KOPT-K1 (cell line): Measurements from ENCODE around the gene PIF1.

Experiments
- H3K27ac ChIP-seq: fragments of 200-600 bp; sonication (generic); 2 replicates; pipeline ENCODE4 v1.5.1; 2016; ENCODE audit warnings: antibody characterized with exemption, mild to moderate bottlenecking, low read depth, low read length; ENCODE audit not compliant: poor library complexity, severe bottlenecking
- H3K36me3 ChIP-seq: fragments of 200-600 bp; sonication (generic); 2 replicates; pipeline ENCODE4 v1.5.1; 2017; ENCODE audit warnings: antibody characterized with exemption, mild to moderate bottlenecking, low read length, moderate library complexity; ENCODE audit not compliant: insufficient read depth
- H3K9me3 ChIP-seq: fragments of 200-600 bp; sonication (generic); 2 replicates; pipeline ENCODE4 v1.5.1; 2017; ENCODE audit warnings: antibody characterized with exemption, low read length, mild to moderate bottlenecking; ENCODE audit not compliant: insufficient read depth, poor library complexity, severe bottlenecking

PIF1 gene

GRCh38 chr15:64779630-64780029, 45.8 kb downstream of the PIF1 start:
- H3K27ac ChIP-seq, result no peak overlapping the region
- H3K9me3 ChIP-seq, result no peaks in the 10 kb centered on the region
- no peaks in the 10 kb centered on the region for H3K36me3 ChIP-seq

GRCh38 chr15:64779024-64779423, 46.4 kb downstream of the PIF1 start:
- no peaks in the 10 kb centered on the region for H3K9me3 ChIP-seq
- no peak overlapping the region for H3K27ac ChIP-seq
- H3K36me3 ChIP-seq, result no peaks in the 10 kb centered on the region

GRCh38 chr15:64776402-64776786, 49.1 kb downstream of the PIF1 start:
- H3K27ac ChIP-seq, result no peak overlapping the region
- no peaks in the 10 kb centered on the region for H3K36me3 ChIP-seq
- no peaks in the 10 kb centered on the region for H3K9me3 ChIP-seq

DNA sequence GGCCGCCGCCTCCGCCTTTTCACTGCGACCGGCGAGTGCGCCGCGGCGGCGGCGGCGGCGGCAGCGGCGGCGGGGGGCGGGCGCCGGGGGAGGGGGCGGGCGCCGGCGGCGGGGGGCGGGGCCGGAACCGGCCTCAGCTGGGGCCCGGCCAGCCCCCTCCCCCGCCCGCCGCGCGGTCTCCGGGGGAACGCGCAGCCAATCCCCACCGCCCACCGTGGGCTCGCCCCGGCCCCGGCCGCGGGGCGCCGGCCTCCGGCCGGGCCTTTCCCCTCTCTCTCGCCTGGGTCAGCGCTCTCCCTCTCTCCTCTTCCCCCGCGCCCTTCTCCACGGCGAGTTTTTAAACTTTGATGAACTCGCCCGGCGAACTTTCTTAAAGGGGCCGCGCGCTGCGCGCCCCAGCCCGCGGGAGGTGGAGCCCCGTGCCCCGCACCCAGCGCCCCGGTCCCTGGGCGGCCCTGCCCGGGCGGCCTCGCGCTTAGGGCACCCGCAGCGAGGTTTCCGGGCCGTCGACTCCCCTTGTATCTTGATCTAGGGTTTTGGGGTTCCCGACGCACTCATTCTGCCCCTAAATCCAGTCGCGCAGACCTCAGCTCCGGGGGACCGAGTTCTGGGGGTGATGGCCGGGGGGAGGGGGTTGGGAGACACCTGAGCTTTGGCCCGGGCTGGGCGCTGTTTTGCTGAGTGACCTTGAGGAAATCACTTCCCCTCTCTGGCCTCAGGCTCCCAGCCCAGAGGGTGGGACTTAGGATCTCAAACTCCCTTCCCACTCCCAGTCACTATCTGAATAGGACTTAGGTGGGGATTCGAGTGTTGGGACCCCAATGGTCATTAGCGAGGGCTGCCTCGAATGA, 49.7 kb downstream of the PIF1 start, which contains the start of gene RBPMS2:
Gene RBPMS2 (minus strand): TSS at position 39 of the 851 bp plus-strand sequence. CDS start 270 bp downstream, outside the sequence.
- Histone ChIP-seq H3K9me3 (no peaks in the 10 kb centered on the region), H3K27ac (no peak within 1 kb of the TSS), H3K36me3 (no peaks in the 10 kb centered on the region)

GRCh38 chr15:64774629-64775493, 50.6 kb downstream of the PIF1 start:
- no peak overlapping the region for H3K27ac ChIP-seq
- no peaks in the 10 kb centered on the region for H3K36me3 ChIP-seq
- H3K9me3 ChIP-seq, result no peaks in the 10 kb centered on the region

DNA sequence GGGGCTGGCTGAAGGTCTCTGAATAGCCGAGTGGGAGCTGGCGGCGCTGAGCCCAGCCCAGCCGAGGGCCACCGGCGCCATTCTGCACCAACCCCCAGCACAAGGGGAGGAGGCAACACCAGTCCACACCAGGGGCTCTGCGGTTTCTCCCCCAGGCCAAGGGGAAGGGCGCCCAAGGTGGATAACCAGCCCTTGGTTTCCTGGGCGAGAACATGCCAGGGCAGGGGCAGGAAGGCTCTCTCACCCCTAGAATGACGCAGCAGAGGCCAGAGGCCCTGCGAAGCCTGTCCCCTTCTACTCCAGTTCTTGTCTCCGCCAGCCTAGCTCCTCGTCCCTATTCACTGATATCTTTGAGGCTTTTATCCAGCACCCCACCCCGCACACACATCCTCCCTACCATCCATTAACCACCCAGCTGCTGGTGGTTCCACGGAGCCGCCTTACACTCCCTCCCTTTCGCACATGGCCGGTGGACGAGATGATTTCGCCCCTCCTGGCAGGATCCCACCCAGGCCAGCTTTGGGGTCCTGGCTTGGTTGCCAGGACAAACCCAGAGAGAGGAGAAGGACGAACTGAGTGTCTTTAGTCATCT, 51.3 kb downstream of the PIF1 start:
- Histone ChIP-seq H3K36me3 (no peaks in the 10 kb centered on the region), H3K9me3 (no peaks in the 10 kb centered on the region), H3K27ac (no peak overlapping the region)

GRCh38 chr15:64773606-64774005, 51.8 kb downstream of the PIF1 start:
- no peak overlapping the region for H3K27ac ChIP-seq
- H3K9me3 ChIP-seq, result no peaks in the 10 kb centered on the region
- no peaks in the 10 kb centered on the region for H3K36me3 ChIP-seq

GRCh38 chr15:64772964-64773363, 52.5 kb downstream of the PIF1 start:
- Histone ChIP-seq H3K36me3 (no peaks in the 10 kb centered on the region), H3K9me3 (no peaks in the 10 kb centered on the region), H3K27ac (no peak overlapping the region)

- Histone ChIP-seq H3K27ac (no peak overlapping the region), H3K9me3 (no peaks in the 10 kb centered on the region), H3K36me3 (no peaks in the 10 kb centered on the region)
Observed at GRCh38 chr15:64772488-64772887, 53.0 kb downstream of the PIF1 start.

GRCh38 chr15:64770626-64771025, 54.8 kb downstream of the PIF1 start:
- Histone ChIP-seq H3K36me3 (no peaks in the 10 kb centered on the region), H3K27ac (no peak overlapping the region)

GRCh38 chr15:64767203-64767602, 58.2 kb downstream of the PIF1 start:
- H3K27ac ChIP-seq, result no peak overlapping the region
- H3K9me3 ChIP-seq, result no peaks in the 10 kb centered on the region
- no peaks in the 10 kb centered on the region for H3K36me3 ChIP-seq

More at GRCh38 chr15:64770626-64771025, 54.8 kb downstream of the PIF1 start:
- H3K9me3 ChIP-seq, result no peaks in the 10 kb centered on the region

DNA sequence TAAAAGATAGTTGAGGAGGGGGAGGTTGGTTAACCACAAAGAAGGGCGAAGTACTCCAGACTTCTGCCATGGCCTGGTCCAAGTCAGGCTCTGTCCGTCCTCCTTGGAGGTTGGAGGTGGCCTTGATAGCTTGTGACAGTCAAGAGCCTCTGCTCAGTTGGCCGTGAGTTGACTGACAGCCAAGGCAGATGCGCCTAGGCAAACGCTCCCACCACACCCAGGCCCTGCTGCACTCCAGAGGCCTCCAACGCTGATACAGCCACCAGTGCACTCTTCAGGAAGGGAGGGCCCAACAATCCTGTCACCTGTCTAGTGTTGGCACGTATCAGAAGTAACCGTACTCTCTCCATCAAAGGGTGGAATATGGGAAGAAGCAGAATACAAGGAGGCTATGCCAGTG, 59.4 kb downstream of the PIF1 start:
- Histone ChIP-seq H3K27ac (no peak overlapping the region), H3K9me3 (no peaks in the 10 kb centered on the region), H3K36me3 (no peaks in the 10 kb centered on the region)
